ENCODE data around the gene PLCG2.
"Not testable (repeated sequence)": the region's sequence is repeated elsewhere in the genome, so short reads cannot be mapped to it uniquely, and the experiment has no call there.

PLCG2 gene

GRCh38 chr16:81921085-81921814, 142.2 kb downstream of the PLCG2 start:
- no peak for DNase-seq

- DNase-seq = no peak
Observed at GRCh38 chr16:81921843-81922584, 142.9 kb downstream of the PLCG2 start.

GRCh38 chr16:81923296-81923695, 144.2 kb downstream of the PLCG2 start:
- no peak for DNase-seq

GRCh38 chr16:81925016-81925415, 145.9 kb downstream of the PLCG2 start:
- no peak for DNase-seq

- no peak for DNase-seq
Observed at GRCh38 chr16:81926036-81926435, 146.9 kb downstream of the PLCG2 start.

- DNase-seq = no peak
Observed at GRCh38 chr16:81927561-81928185, 148.6 kb downstream of the PLCG2 start.

GRCh38 chr16:81928271-81928918, 149.3 kb downstream of the PLCG2 start:
- DNase-seq = no peak

- DNase-seq = no peak
Observed at GRCh38 chr16:81928975-81929374, 149.9 kb downstream of the PLCG2 start.

GRCh38 chr16:81929841-81930240, 150.8 kb downstream of the PLCG2 start:
- DNase-seq = no peak

- DNase-seq = no peak
Observed at GRCh38 chr16:81931927-81932326, 152.8 kb downstream of the PLCG2 start.

GRCh38 chr16:81932668-81933067, 153.6 kb downstream of the PLCG2 start:
- no peak for DNase-seq

GRCh38 chr16:81933361-81933760, 154.3 kb downstream of the PLCG2 start:
- no peak for DNase-seq

- not testable (repeated sequence) for DNase-seq
Observed at GRCh38 chr16:81934711-81935110, 155.6 kb downstream of the PLCG2 start.

GRCh38 chr16:81936209-81937000, 157.3 kb downstream of the PLCG2 start:
- DNase-seq = no peak

GRCh38 chr16:81937305-81938038, 158.4 kb downstream of the PLCG2 start:
- no peak for DNase-seq

- no peak for DNase-seq
Observed at GRCh38 chr16:81938326-81939163, 159.5 kb downstream of the PLCG2 start.

- DNase-seq = no peak
Observed at GRCh38 chr16:81939164-81940056, 160.3 kb downstream of the PLCG2 start.

- no peak for DNase-seq
Observed at GRCh38 chr16:81940781-81941560, 161.9 kb downstream of the PLCG2 start.

GRCh38 chr16:81942007-81942601, 163.0 kb downstream of the PLCG2 start:
- no peak for DNase-seq
